ENCODE results near the gene ADD1.

Gene ADD1

GRCh38 chr4:2836391-2836859 lies 7.2 kb upstream of the ADD1 start:
- DNase-seq: no peak

- no peak for DNase-seq
Measured at GRCh38 chr4:2837110-2837903, 6.3 kb upstream of the ADD1 start.

GRCh38 chr4:2837904-2838496 lies 5.6 kb upstream of the ADD1 start:
- DNase-seq: no peak

- no peak for DNase-seq
Measured at GRCh38 chr4:2839060-2839459, 4.6 kb upstream of the ADD1 start.

GRCh38 chr4:2842687-2843262 lies 869 bp upstream of the ADD1 start:
- DNase-seq: no peak

GRCh38 chr4:2843941-2844584 lies 419 bp downstream of the ADD1 start:
- no peak for DNase-seq

GRCh38 chr4:2846172-2846571 lies 2.5 kb downstream of the ADD1 start:
- DNase-seq: no peak

- no peak for DNase-seq
Measured at GRCh38 chr4:2847302-2847871, 3.7 kb downstream of the ADD1 start.

- no peak for DNase-seq
Measured at GRCh38 chr4:2848449-2848848, 4.8 kb downstream of the ADD1 start.

GRCh38 chr4:2849267-2850152 lies 5.9 kb downstream of the ADD1 start:
- DNase-seq: no peak

GRCh38 chr4:2850966-2851798 lies 7.5 kb downstream of the ADD1 start:
- DNase-seq: no peak

- no peak for DNase-seq
Measured at GRCh38 chr4:2852481-2852921, 8.9 kb downstream of the ADD1 start.

GRCh38 chr4:2855584-2855983 lies 11.9 kb downstream of the ADD1 start:
- DNase-seq: no peak

GRCh38 chr4:2856266-2856665 lies 12.6 kb downstream of the ADD1 start:
- DNase-seq: no peak

- DNase-seq: no peak
Measured at GRCh38 chr4:2857349-2857927, 13.8 kb downstream of the ADD1 start.

GRCh38 chr4:2858451-2859217 lies 15.0 kb downstream of the ADD1 start:
- DNase-seq: no peak

- DNase-seq: no peak
Measured at GRCh38 chr4:2859514-2859913, 15.9 kb downstream of the ADD1 start.

GRCh38 chr4:2860391-2861348 lies 17.0 kb downstream of the ADD1 start:
- DNase-seq: no peak
